GM21360 (cell line): ENCODE results near the gene ZNF330.
"Not testable (repeated sequence)": the region's sequence is repeated elsewhere in the genome, so short reads cannot be mapped to it uniquely, and the experiment has no call there.

Experiments
- ATAC-seq: cut with Tn5 transposase; IDR thresholded peaks from one replicate; pipeline ENCODE4 v1.9.1; 2021; ENCODE audit warnings: mild to moderate bottlenecking, moderate library complexity; ENCODE audit not compliant: unreplicated experiment

ZNF330 gene

GRCh38 chr4:141220691-141221659, at the start of gene ZNF330:
Gene ZNF330 (plus strand): TSS chr4:141220895. CDS start chr4:141222372, 1,477 bp downstream.
- ATAC-seq, result peak; percentile 84

GRCh38 chr4:141174457-141174856, 46.2 kb upstream of the ZNF330 start:
- ATAC-seq, result peak; percentile 76

DNA sequence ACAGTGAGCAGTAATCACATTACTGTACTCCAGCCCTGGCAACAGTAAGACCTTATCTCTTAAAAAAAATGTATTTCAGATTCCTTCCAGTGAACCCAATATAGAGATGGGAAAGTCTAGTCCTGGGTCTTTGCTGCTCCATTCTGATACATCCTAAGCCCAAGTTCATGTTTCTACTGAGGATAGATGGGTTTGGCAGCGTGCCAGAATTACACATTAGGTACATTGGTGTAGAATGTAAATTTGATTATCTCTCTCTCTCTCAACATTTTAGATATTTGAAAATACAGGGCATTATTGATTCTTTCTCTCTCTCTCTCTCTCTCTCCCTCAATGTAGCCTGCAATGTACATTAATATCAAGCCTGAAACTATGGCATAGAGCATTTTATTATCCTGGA, 43.5 kb upstream of the ZNF330 start:
- no peak for ATAC-seq

DNA sequence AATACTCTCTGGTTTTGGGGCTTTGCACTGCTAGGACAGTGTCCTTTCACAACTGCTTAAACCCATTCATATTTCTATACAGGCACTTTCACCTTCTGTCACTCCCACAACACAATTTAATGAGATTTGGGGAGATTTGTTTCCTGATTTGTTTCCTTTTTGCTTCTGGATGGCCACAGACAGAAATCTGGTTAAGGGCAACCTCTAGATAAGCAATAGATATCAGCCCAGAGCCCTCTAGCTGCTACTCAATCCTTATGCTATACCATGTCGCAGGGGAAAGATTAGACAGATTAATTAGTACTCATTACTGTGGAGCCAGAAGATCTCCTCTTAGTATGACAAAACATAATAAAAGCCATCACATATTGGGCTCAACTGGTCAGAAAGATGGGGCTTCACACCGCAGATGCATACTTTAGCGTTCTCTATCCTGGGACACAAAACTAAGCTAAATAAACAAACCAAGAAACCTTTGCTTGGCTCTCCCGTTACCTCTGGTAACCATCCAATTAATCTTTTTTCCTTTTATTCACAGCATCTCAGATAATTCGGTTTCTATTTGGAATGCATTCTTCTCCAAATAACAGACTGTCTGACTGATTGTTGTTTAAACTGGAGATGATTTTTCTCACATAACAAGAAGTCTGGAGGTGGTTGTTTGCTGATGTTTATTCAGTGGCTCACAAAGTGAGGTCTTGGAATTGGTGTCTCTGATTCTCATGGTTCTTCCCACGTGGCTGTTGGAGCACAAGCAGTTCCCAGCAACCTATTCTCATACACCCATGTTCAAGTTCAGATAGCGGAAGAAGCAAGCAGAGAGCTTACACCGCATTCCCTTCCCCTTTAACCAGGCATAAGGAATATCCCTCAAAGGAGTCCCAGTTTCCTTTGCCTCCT, 41.0 kb upstream of the ZNF330 start:
- no peak for ATAC-seq

GRCh38 chr4:141180991-141181761, 39.5 kb upstream of the ZNF330 start:
- ATAC-seq, result no peak

GRCh38 chr4:141183491-141183890, 37.2 kb upstream of the ZNF330 start:
- ATAC-seq, result not testable (repeated sequence)

- ATAC-seq, result no peak
Measured at GRCh38 chr4:141192564-141192963, 28.1 kb upstream of the ZNF330 start.

DNA sequence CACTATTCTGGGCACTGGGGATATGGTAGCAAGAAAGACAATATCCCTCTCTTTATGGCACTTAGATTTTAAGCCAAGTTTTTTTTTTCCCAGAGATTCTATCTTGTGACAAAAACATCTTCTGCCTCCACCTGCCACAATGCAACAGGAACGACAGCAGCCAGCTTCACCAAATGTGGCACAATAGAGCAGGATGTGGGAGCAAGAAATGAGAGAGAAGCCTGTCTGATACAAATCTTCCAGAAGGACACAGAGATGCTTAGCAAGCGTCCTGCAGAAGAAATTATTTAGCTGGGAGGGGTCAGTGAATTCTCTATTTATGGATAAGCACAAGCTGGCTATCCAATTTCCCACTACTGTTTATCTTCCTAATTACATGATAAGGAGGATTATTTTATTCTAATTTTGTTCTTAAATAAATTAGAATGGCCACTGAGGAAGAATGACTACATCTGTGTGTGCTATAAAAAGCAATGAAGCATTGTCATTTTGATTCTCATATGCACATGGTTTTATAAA, 27.1 kb upstream of the ZNF330 start:
- ATAC-seq, result no peak

GRCh38 chr4:141195095-141195707, 25.5 kb upstream of the ZNF330 start:
- no peak for ATAC-seq

DNA sequence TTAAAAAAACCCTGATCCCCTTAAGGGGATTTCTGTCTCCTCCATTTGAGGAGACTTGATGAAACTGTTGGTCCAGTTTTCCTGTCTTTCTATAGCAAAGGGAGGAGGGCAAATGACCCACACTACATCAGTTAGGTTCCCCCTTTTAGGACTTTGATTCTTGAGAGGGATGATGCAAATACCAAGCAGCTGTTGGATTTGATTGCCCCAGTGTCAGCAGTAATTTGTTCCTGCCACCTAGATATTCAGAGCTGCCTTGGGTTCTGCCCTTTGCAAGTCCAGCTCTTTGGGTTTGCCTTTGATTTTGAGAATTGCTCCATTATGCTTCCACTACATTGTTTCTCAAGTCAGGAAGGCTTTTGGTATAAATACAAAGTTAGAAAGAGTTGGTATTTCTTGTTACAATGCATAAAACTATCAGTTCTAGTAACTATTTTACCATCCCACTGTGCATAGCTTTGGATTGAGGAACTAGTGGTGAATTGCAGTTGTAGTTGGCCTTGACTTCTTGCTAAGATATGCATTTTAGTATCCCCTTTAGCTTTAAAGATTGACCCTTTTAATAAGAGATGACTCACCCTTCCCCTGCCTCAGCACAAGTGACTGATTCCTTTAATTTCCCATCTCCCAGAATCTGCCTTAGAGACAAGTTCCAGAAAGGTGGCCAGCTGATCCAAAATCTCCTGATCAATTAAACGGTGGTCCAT, 24.3 kb upstream of the ZNF330 start:
- no peak for ATAC-seq

- ATAC-seq, result no peak
Measured at GRCh38 chr4:141207961-141208360, 12.7 kb upstream of the ZNF330 start.

- ATAC-seq, result no peak
Measured at GRCh38 chr4:141210168-141210567, 10.5 kb upstream of the ZNF330 start.

- ATAC-seq, result no peak
Measured at GRCh38 chr4:141213550-141213991, 7.1 kb upstream of the ZNF330 start.

- no peak for ATAC-seq
Measured at GRCh38 chr4:141215030-141215429, 5.7 kb upstream of the ZNF330 start.

DNA sequence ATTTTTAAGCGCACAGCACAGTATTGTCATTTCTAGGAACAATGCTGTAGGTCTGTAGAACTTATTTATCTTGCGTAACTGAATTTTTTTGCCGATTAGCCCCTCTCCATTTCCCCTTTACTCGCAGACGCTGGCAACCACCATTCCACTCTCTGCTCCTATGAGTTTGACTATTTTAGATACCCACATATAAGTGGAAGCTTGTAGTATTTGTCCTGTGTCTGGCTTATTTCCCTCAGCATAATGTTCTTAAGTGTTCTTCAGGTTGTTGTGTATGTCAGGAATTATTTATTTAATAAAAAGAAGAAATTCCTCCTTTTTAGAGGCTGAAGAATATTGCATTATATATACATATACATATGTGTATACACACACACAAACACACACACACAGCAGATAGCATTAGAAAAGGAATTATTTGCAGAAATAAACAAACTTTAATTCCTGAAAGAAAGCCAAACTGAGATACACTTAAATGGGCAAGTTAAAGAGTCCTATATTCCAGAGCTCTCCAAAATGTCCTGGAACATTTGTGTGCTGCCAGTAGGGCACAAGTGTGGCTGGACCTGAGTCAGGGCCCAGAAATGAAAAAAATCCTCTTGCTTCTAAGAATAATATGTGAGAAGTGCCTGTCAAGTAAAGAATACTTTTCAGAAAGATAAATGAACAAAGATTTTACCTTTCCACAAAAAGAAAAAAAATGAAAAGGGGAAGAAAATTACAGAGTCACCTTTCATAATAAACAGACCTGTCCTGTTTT, 4.5 kb upstream of the ZNF330 start:
- no peak for ATAC-seq

- ATAC-seq, result peak; percentile 3
Measured at GRCh38 chr4:141220271-141220670, 424 bp upstream of the ZNF330 start.

DNA sequence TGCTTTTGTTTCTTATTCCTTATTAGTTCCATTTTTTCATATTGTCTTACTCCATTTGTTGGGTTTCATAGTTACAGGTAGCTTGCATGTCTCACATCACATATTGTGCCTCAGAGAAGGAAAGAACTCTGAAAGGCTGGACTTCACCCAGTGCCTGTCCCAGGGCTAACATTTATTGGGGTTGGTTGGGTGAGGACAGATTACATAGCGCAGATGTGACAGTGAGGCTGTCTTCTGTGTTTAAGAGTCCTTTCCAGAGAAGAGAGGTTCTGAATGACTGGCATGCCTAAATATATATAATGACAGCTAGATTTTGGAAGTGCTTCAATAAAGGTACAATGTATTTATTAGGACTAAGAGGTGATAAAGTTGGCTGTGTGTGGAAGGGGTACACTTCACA, 2.7 kb downstream of the ZNF330 start:
- no peak for ATAC-seq

DNA sequence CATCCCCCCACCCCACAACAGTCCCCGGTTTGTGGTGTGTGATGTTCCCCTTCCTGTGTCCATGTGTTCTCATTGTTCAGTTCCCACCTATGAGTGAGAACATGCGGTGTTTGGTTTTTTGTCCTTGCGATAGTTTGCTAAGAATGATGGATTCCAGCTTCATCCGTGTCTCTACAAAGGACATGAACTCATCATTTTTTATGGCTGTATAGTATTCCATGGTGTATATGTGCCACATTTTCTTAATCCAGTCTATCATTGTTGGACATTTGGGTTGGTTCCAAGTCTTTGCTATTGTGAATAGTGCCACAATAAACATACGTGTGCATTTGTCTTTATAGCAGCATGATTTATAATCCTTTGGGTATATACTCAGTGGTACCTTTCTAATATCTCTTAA, 6.6 kb downstream of the ZNF330 start:
- not testable (repeated sequence) for ATAC-seq
